GM20000 (cell line): Measurements from ENCODE around the gene DIP2C.

ENCODE experiments used
- DNase-seq: peaks from one replicate; pipeline ENCODE4 v3.0.0; 2012; ENCODE audit warnings: low spot score
- TF ChIP-seq, protein P1 (sequence below): IDR thresholded peaks from 2 replicates; pipeline ENCODE4 v1.5.1; 2012; ENCODE audit warnings: mild to moderate bottlenecking, control low read depth; ENCODE audit errors: extremely low read depth, missing control alignments

DIP2C gene

DNA sequence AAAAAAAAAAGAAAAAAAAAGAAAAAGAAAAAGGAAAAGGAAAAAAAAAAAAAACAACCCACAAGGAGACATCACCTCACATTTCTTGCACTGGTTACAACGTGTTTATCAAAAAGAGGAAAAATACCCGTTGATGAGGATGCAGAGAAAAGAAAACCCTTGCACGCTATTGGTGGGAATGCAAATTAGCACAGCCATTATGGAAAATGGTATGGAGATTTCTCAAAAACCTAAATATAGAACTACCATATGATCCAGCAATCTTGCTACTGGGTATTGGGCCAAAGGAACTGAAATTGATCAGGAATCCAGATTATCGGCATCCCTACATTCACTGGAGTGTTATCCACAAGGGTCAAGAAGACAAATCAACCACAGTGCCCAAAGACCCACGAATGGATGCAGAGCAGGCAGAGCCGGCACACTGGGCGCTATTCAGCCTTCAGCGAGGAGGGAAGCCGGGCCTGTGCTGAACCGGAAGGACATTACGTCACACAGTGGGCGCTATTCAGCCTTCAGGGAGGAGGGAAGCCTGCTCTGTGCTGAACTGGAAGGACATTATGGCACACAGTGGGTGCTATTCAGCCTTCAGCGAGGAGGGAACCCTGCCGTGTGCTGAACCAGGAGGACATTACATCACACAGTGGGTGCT lies 295.6 kb downstream of the DIP2C start:
- no peak for DNase-seq
- TF ChIP-seq, protein P1, sequence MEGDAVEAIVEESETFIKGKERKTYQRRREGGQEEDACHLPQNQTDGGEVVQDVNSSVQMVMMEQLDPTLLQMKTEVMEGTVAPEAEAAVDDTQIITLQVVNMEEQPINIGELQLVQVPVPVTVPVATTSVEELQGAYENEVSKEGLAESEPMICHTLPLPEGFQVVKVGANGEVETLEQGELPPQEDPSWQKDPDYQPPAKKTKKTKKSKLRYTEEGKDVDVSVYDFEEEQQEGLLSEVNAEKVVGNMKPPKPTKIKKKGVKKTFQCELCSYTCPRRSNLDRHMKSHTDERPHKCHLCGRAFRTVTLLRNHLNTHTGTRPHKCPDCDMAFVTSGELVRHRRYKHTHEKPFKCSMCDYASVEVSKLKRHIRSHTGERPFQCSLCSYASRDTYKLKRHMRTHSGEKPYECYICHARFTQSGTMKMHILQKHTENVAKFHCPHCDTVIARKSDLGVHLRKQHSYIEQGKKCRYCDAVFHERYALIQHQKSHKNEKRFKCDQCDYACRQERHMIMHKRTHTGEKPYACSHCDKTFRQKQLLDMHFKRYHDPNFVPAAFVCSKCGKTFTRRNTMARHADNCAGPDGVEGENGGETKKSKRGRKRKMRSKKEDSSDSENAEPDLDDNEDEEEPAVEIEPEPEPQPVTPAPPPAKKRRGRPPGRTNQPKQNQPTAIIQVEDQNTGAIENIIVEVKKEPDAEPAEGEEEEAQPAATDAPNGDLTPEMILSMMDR: no peak

DNA sequence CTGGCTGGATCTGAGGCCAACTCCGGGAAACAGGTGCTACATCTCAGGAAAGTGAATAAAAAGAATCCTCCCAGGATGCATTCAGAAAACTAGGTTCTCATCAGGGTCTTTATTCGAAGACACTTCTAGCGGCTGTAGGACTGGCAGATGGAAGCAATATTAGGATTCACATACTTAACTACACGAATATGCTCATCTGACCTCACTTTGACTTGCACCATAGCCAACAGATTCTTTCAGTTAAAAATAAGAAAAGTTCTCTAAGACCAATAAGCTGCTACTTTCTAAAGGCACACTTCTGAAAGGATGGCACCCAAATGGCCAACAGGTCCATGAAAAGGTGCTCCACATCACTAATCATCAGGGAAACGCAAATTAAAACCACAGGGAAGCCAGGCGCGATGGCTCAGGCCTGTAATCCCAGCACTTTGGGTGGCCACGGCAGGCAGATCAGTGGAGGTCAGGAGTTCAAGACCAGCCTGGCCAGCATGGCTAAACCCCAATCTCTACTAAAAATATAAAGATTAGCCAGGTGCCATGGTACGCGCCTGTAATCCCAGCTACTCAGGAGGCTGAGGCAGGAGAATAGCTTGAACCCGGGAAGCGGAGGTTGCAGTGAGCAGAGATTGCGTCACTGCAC lies 296.2 kb downstream of the DIP2C start:
- TF ChIP-seq, protein P1: no peak
- no peak for DNase-seq

DNA sequence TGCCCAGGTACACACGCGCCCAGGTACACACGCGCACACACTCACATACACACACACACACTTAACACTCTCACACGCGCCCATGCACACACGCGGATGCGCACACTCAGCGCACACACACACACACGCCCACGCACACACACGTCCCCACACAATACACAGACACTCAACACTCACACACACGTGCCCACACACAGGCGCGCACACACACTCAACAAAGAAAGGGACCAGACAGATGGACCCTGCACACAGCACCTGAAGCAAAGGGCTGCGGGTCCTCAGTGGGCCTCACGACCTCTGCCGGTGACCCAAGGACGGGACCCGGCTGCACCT lies 296.8 kb downstream of the DIP2C start:
- no peak for DNase-seq
- TF ChIP-seq, protein P1: no peak

DNA sequence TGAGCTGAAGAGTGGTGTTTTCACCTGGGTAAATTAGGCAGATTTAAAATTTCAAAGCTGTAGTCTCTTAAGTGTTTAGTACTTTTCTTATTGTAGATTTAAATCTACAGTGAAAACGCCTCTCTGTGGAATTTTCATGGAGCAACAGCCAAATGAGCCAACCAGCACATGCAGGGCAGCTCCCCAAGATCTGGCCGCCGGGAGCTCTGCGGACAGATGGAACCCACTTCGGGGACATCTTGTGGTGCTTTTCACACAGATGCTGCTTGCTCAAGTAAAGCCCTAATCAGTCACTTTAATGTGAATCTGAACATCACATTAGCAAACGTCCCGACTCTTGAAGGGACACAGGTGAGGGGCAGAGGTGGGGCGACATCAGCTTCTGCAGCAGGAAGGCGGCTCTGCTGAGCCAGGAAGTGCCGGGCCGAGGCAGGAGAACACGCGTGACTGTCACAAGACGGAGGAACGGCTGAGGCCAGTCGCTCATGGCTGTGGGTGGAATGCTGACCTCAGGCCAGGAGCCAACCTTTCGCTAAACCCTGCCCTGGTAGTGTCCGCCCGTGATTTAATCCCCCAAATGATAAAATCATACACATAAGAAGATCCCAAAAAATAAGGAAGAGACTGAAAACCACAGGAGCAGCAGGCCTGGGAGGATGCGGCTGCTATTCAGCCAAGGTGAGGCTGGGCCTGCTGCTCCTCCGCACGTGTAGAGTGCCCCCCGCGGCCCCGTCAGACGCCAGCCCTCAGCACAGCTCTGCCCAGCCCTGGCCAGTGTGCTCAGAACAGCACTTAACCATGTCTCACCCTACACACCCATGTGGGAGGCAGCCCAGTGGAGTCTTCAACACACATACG lies 297.4 kb downstream of the DIP2C start:
- TF ChIP-seq, protein P1: no peak
- no peak for DNase-seq

DNA sequence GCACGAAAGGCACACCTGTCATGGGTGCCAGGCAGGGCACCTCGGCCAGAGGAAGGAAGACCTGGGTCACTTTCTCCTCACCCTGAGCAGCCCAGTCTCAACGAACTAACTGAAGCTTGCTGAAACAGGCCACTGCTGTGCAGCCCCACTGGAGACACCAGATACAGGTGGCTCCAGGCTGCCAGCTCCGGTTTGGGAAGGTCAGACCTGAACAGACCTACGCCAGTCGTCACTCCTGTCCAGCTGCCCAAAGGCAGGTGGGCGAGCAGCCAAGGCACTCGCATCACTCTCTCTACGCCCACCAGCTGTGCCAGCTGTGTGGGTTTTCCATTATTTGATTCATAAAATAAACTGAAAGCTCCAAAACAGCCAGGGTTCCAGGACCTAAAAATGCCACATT lies 298.2 kb downstream of the DIP2C start:
- DNase-seq: no peak
- TF ChIP-seq, protein P1: no peak

DNA sequence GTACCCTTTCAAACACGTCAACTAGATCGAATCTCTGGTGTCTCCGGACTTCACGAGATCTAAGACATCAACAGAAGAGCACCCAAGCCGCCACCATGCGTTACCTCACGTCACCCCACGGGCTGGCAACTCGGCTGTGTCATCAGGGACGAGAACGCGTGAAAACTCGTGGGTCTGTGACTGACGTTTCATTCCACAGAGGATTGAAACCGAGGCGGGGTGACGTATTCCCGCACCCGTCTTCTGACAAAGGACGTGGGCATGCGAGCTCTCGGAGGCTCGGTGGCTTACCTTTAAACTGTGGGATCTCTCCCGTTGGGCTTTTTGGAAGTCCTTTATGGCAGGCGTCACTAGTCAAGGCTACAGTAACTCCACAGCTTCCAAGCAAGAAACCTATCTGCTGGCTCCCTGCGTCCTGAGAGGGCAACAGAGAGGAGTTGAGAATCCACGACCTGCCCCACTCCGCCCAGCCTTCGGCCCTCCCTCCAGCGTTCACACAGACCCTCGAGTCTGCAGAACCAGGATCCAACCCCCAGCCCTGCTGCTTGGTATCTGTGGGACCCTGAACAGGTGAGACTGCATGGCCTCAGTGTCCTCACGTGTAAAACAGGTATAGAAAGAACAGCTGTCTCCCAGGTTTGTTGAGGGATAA lies 298.9 kb downstream of the DIP2C start:
- no peak for DNase-seq
- TF ChIP-seq, protein P1: no peak
